T-cell (primary cell): Measurements from ENCODE around the gene SRSF1. TPM values are rescaled to one million over a fixed set of nuclear protein-coding genes. Genes with fewer than 3 reads are reported as not detected.

Experiments
- ATAC-seq, 4 experiments: fragments of 200-7000 bp in 3 of 4; fragments of 150-1000 bp in 1 of 4; cut with Tn5 transposase; replicated peaks in 1 of 4; 1 replicate in 3 of 4; 2 replicates in 1 of 4; pipeline ENCODE4 v1.10.0; 2021; ENCODE audit warnings: moderate library complexity in 3 of 4, mild to moderate bottlenecking in 2 of 4, moderate number of reproducible peaks in 1 of 4
- CTCF ChIA-PET, 2 donors: fragments of 300-600 bp; sonication (Branson Sonifier 250); formaldehyde crosslinking; loops; one replicate each; lab custom pipeline; 2022; ENCODE audit warnings: antibody characterized with exemption in 2 of 2; lab: Charles Lee
- POLR2A ChIA-PET, 2 donors: fragments of 300-600 bp; sonication (Branson Sonifier 250); formaldehyde crosslinking; loops; one replicate each; lab custom pipeline; 2022; ENCODE audit warnings: antibody characterized with exemption in 2 of 2; lab: Charles Lee
- DNase-seq, 35 experiments: peaks; one replicate each; pipeline versions ENCODE4 v3.0.0 to v3.0.0-alpha.2; 2013 to 2023
- H3K27ac ChIP-seq: one replicate; pipeline ENCODE4 v1.5.1; 2013; ENCODE audit warnings: low read length
- H3K27me3 ChIP-seq, 2 experiments: replicated peaks in 1 of 2; 1 replicate in 1 of 2; 2 replicates in 1 of 2; pipeline versions ENCODE4 v1.6.1 to v1.7.0; 2013; ENCODE audit warnings: low read length in 1 of 2, mixed read lengths in 1 of 2; ENCODE audit not compliant: control insufficient read depth in 2 of 2, insufficient read depth in 2 of 2; ENCODE audit errors: extremely low read depth in 1 of 2
- H3K36me3 ChIP-seq, 2 donors: 1 replicate in 1 of 2; 2 replicates in 1 of 2; pipeline versions ENCODE4 v1.6.1 to v1.7.0; 2013; ENCODE audit warnings: low read length in 1 of 2; ENCODE audit not compliant: control insufficient read depth in 2 of 2, insufficient read depth in 1 of 2; ENCODE audit errors: extremely low read depth in 1 of 2
- H3K4me1 ChIP-seq, 2 experiments: 1 replicate in 1 of 2; 2 replicates in 1 of 2; pipeline versions ENCODE4 v1.6.1 to v1.7.0; 2013; ENCODE audit warnings: low read length in 2 of 2, mixed read lengths in 1 of 2; ENCODE audit not compliant: insufficient read depth in 2 of 2, control insufficient read depth in 1 of 2; ENCODE audit errors: extremely low read depth in 1 of 2
- H3K4me3 ChIP-seq, 2 donors: 1 replicate in 1 of 2; 2 replicates in 1 of 2; pipeline versions ENCODE4 v1.5.1 to v1.7.0; 2013; ENCODE audit warnings: mild to moderate bottlenecking in 2 of 2, low read length in 1 of 2, moderate library complexity in 1 of 2; ENCODE audit not compliant: control insufficient read depth in 1 of 2; ENCODE audit errors: extremely low read depth in 1 of 2
- H3K9me3 ChIP-seq: 2 replicates; pipeline ENCODE4 v1.7.0; 2013
- H3K27ac Mint-ChIP-seq, 2 donors: one replicate each; pipeline ENCODE4 v1.8.0; 2020 to 2021; ENCODE audit warnings: mild to moderate bottlenecking in 2 of 2, mixed read lengths in 2 of 2
- H3K27me3 Mint-ChIP-seq, 2 donors: one replicate each; pipeline ENCODE4 v1.8.0; 2021 to 2022; ENCODE audit warnings: mixed read lengths in 2 of 2
- H3K36me3 Mint-ChIP-seq: one replicate; pipeline ENCODE4 v1.8.0; 2021; ENCODE audit warnings: mixed read lengths
- H3K4me1 Mint-ChIP-seq, 3 donors: one replicate each; pipeline ENCODE4 v1.8.0; 2020 to 2022; ENCODE audit warnings: mixed read lengths in 3 of 3, mild to moderate bottlenecking in 1 of 3
- H3K4me3 Mint-ChIP-seq, 3 donors: one replicate each; pipeline ENCODE4 v1.8.0; 2020 to 2022; ENCODE audit warnings: mild to moderate bottlenecking in 3 of 3, mixed read lengths in 3 of 3, moderate library complexity in 3 of 3
- H3K9me3 Mint-ChIP-seq, 3 donors: one replicate each; pipeline ENCODE4 v1.8.0; 2020 to 2022; ENCODE audit warnings: mixed read lengths in 3 of 3
- WGBS: methylation state at CpG from one replicate; pipeline ENCODE4 v1.1.5; 2013; ENCODE audit warnings: missing lambda C conversion rate; ENCODE audit not compliant: insufficient coverage; 5-methylcytosine and 5-hydroxymethylcytosine counted together
- total RNA-seq, 35 experiments: library from RNA in 6 of 35; stranded (reverse) in 6 of 35; fragments of 120-200 nt in 1 of 35; gene quantifications; one replicate each; pipeline versions ENCODE4 v1.2.1 to v1.2.4 and lab custom pipeline; 2013 to 2026

The SRSF1 gene
- total RNA-seq, 5 donors from 2014 or later (not counting 1 experiment from before 2014, with no cell fraction given) = 112 to 266 (median 261) TPM

GRCh38 chr17:58020401-58020800, 13.4 kb upstream of the SRSF1 start:
- Histone ChIP-seq H3K36me3 (no peaks in the 10 kb centered on the region), H3K9me3 (no peaks in the 10 kb centered on the region), H3K4me3 (no peak overlapping the region), H3K27me3 (peaks cover 0 to 19% of the 10 kb centered on the region in 2 experiments), H3K4me1 (no peaks in the 10 kb centered on the region), H3K27ac (no peak overlapping the region)
- DNase-seq = no peak
- no peaks in the 10 kb centered on the region for H3K4me1 Mint-ChIP-seq
- no peak overlapping the region for H3K27ac Mint-ChIP-seq
- no peaks in the 10 kb centered on the region for H3K36me3 Mint-ChIP-seq
- WGBS = 80% methylated on average over 1 of the region's 9 CpGs
- no peak for ATAC-seq
- ChIA-PET POLR2A (no interaction called here), CTCF (interaction anchor here in 1 of 2 donors (0.7 kb wide), 1 partner anchor 109 kb away, joined by 4 read pairs; no protein-coding TSS in a partner anchor)
- peaks cover 14 to 22% of the 10 kb centered on the region in 2 donors for H3K27me3 Mint-ChIP-seq
- H3K9me3 Mint-ChIP-seq = no peaks in the 10 kb centered on the region
- no peak overlapping the region for H3K4me3 Mint-ChIP-seq

- Mint-ChIP-seq H3K4me1 (no peaks in the 10 kb centered on the region), H3K27ac (no peak overlapping the region), H3K4me3 (no peak overlapping the region), H3K36me3 (no peaks in the 10 kb centered on the region), H3K9me3 (no peaks in the 10 kb centered on the region), H3K27me3 (peaks cover 14 to 16% of the 10 kb centered on the region in 2 donors)
- H3K27me3 ChIP-seq = peaks cover 0 to 15% of the 10 kb centered on the region in 2 experiments
- H3K9me3 ChIP-seq = no peaks in the 10 kb centered on the region
- H3K4me1 ChIP-seq = no peaks in the 10 kb centered on the region
- H3K27ac ChIP-seq = no peak overlapping the region
- no peak for ATAC-seq
- no peaks in the 10 kb centered on the region for H3K36me3 ChIP-seq
- H3K4me3 ChIP-seq = no peak overlapping the region
- ChIA-PET CTCF (no interaction called here), POLR2A (no interaction called here)
- no peak for DNase-seq
These were observed 12.5 kb upstream of the SRSF1 start for GRCh38 chr17:58019521-58019920.

- Mint-ChIP-seq H3K36me3 (no peaks in the 10 kb centered on the region), H3K9me3 (no peaks in the 10 kb centered on the region), H3K4me1 (no peaks in the 10 kb centered on the region), H3K4me3 (no peak overlapping the region), H3K27ac (no peak overlapping the region), H3K27me3 (peaks cover 12 to 14% of the 10 kb centered on the region in 2 donors)
- ATAC-seq (no peak), DNase-seq (no peak)
- Histone ChIP-seq H3K9me3 (no peaks in the 10 kb centered on the region), H3K4me3 (no peak overlapping the region), H3K4me1 (no peaks in the 10 kb centered on the region), H3K27ac (no peak overlapping the region), H3K36me3 (no peaks in the 10 kb centered on the region), H3K27me3 (peaks cover 0 to 13% of the 10 kb centered on the region in 2 experiments)
- ChIA-PET CTCF (no interaction called here), POLR2A (no interaction called here)
- WGBS = no CpG with 5 or more reads among the region's 3 CpGs
These were observed 12.0 kb upstream of the SRSF1 start for GRCh38 chr17:58019039-58019438.

GRCh38 chr17:58010067-58010799, 3.2 kb upstream of the SRSF1 start:
- Mint-ChIP-seq H3K4me1 (peaks cover 24 to 31% (median 26%) of the 10 kb centered on the region in 3 donors), H3K9me3 (no peaks in the 10 kb centered on the region), H3K27me3 (peaks cover 0 to 3% of the 10 kb centered on the region in 2 donors), H3K4me3 (no peak overlapping the region), H3K36me3 (peaks cover 18% of the 10 kb centered on the region), H3K27ac (no peak overlapping the region)
- ATAC-seq = no peak
- H3K27ac ChIP-seq = no peak overlapping the region
- no peak overlapping the region for H3K4me3 ChIP-seq
- H3K4me1 ChIP-seq = peaks cover 14 to 24% of the 10 kb centered on the region in 2 experiments
- POLR2A ChIA-PET = interaction anchor here in 1 of 2 donors (0.6 kb wide), 1 partner anchor 149 kb away, joined by 3 read pairs; no protein-coding TSS in a partner anchor
- peaks cover 0 to 8% of the 10 kb centered on the region in 2 donors for H3K36me3 ChIP-seq
- 100% methylated on average over 4 of the region's 10 CpGs for WGBS
- DNase-seq = no peak
- no peaks in the 10 kb centered on the region for H3K27me3 ChIP-seq
- no peaks in the 10 kb centered on the region for H3K9me3 ChIP-seq
- CTCF ChIA-PET = interaction anchor here (0.7 to 1.0 kb wide), 2 partner anchors 33 to 100 kb away, joined by 3 to 7 read pairs; no protein-coding TSS in a partner anchor

GRCh38 chr17:58007781-58008706, 998 bp upstream of the SRSF1 start:
- ATAC-seq (peak in 1 of 4 experiments; percentile 11), DNase-seq (no peak)
- Histone ChIP-seq H3K27ac (peak overlapping the region; percentile 96), H3K9me3 (no peaks in the 10 kb centered on the region), H3K27me3 (no peaks in the 10 kb centered on the region), H3K4me3 (peak overlapping the region; percentile 96 to 100), H3K36me3 (peaks cover 0 to 29% of the 10 kb centered on the region in 2 donors), H3K4me1 (peaks cover 26 to 30% of the 10 kb centered on the region in 2 experiments)
- POLR2A ChIA-PET = interaction anchor here (0.5 to 1.5 kb wide), 9 partner anchors 9 to 160 kb away, joined by 3 to 4 read pairs (median 3); partner anchors contain the start of gene MRPS23 (in 1 of the 2)
- peaks cover 44 to 52% (median 47%) of the 10 kb centered on the region in 3 donors for H3K4me1 Mint-ChIP-seq
- peak overlapping the region; percentile 99 for H3K27ac Mint-ChIP-seq
- H3K4me3 Mint-ChIP-seq = peak overlapping the region; percentile 100
- no peaks in the 10 kb centered on the region for H3K9me3 Mint-ChIP-seq
- H3K27me3 Mint-ChIP-seq = no peaks in the 10 kb centered on the region
- CTCF ChIA-PET = interaction anchor here in 1 of 2 donors (0.7 to 2.4 kb wide), 7 partner anchors 9 to 410 kb away, joined by 3 to 18 read pairs (median 4); no protein-coding TSS in a partner anchor
- H3K36me3 Mint-ChIP-seq = peaks cover 37% of the 10 kb centered on the region
- WGBS = 34% methylated on average over 27 of the region's 47 CpGs

- CTCF ChIA-PET = interaction anchor here (0.7 to 2.4 kb wide), 5 partner anchors 8 to 77 kb away, joined by 3 to 18 read pairs (median 6); partner anchors contain the start of gene DYNLL2 (in 1 of the 2)
- DNase-seq (peak in 27 of 35 experiments; percentile 2 to 66 (median 24)), ATAC-seq (peak; percentile 3 to 6 (median 4))
- H3K27ac Mint-ChIP-seq = peak overlapping the region; percentile 99
- Histone ChIP-seq H3K4me3 (peak overlapping the region; percentile 96 to 100), H3K9me3 (no peaks in the 10 kb centered on the region), H3K27ac (peak overlapping the region; percentile 96), H3K27me3 (no peaks in the 10 kb centered on the region), H3K4me1 (peaks cover 26 to 30% of the 10 kb centered on the region in 2 experiments), H3K36me3 (peaks cover 0 to 34% of the 10 kb centered on the region in 2 donors)
- peaks cover 47% of the 10 kb centered on the region for H3K36me3 Mint-ChIP-seq
- no peaks in the 10 kb centered on the region for H3K27me3 Mint-ChIP-seq
- H3K4me3 Mint-ChIP-seq = peak overlapping the region; percentile 100
- H3K9me3 Mint-ChIP-seq = no peaks in the 10 kb centered on the region
- POLR2A ChIA-PET = interaction anchor here (0.6 to 1.5 kb wide), 4 partner anchors 9 to 209 kb away, joined by 4 to 8 read pairs (median 7); no protein-coding TSS in a partner anchor
- peaks cover 58 to 62% (median 60%) of the 10 kb centered on the region in 3 donors for H3K4me1 Mint-ChIP-seq
- 1% methylated on average over 18 of the region's 20 CpGs for WGBS
These were observed 504 bp downstream of the SRSF1 start for GRCh38 chr17:58006560-58006923.
